HepG2 (cell line): ENCODE data around the gene RBCK1. TPM values are rescaled to one million over a fixed set of nuclear protein-coding genes. Genes with fewer than 3 reads are reported as not detected.

ENCODE experiments used
- HMGXB4 ChIP-seq, 2 experiments: sonication (generic) in 1 of 2; formaldehyde crosslinking in 1 of 2; IDR thresholded peaks; 2 replicates each; pipeline versions ENCODE4 v1.4.0 to v1.6.1; 2018 to 2020; ENCODE audit warnings: missing genetic modification reagents in 2 of 2, borderline replicate concordance in 1 of 2, low read depth in 1 of 2, mild to moderate bottlenecking in 1 of 2, missing biosample characterization in 1 of 2
- RAD51 ChIP-seq: fragments of 450-650 bp; IDR thresholded peaks from 2 replicates; pipeline ENCODE4 v1.6.1; 2016; ENCODE audit warnings: borderline replicate concordance
- RERE ChIP-seq: IDR thresholded peaks from 2 replicates; pipeline ENCODE4 v1.6.1; 2016; ENCODE audit warnings: low read depth, missing genetic modification reagents, missing compliant biosample characterization
- TEAD2 ChIP-seq: sonication (generic); formaldehyde crosslinking; IDR thresholded peaks from 2 replicates; pipeline ENCODE4 v1.9.0; 2021; ENCODE audit warnings: missing genetic modification reagents
- THYN1 ChIP-seq: sonication (generic); formaldehyde crosslinking; IDR thresholded peaks from 2 replicates; pipeline ENCODE4 v1.8.1; 2023; ENCODE audit warnings: low read depth, mild to moderate bottlenecking, moderate library complexity, missing genetic modification reagents, borderline replicate concordance
- UBTF ChIP-seq: sonication (generic); formaldehyde crosslinking; IDR thresholded peaks from 2 replicates; pipeline ENCODE4 v1.4.0; 2020; ENCODE audit warnings: mild to moderate bottlenecking, missing genetic modification reagents
- ZMYM4 ChIP-seq: sonication (generic); formaldehyde crosslinking; IDR thresholded peaks from 2 replicates; pipeline ENCODE4 v1.8.1; 2023; ENCODE audit warnings: mild to moderate bottlenecking, missing genetic modification reagents
- ZNF709 ChIP-seq: sonication (generic); formaldehyde crosslinking; IDR thresholded peaks from 2 replicates; pipeline ENCODE4 v1.5.0; 2020; ENCODE audit warnings: mild to moderate bottlenecking, missing genetic modification reagents
- polyA plus RNA-seq, 8 experiments: library from polyadenylated mRNA; depleted of rRNA in 3 of 8; stranded (reverse) in 7 of 8; unstranded in 1 of 8; fragments of >200 nt; fragmentation: Illumina TruSeq in 4 of 8; extraction: Trizol in 4 of 8; gene quantifications; 2 replicates each; pipeline versions ENCODE4 v1.2.1 to v1.2.3, GENCODE V29; 2011 to 2016; ENCODE audit warnings: low read depth in 4 of 8, missing spikeins in 1 of 8, mixed read lengths in 1 of 8; ENCODE audit not compliant: insufficient read depth in 1 of 8
- total RNA-seq, 5 experiments: library from RNA; depleted of rRNA; stranded (reverse); fragments of >200 nt; fragmentation: Illumina TruSeq; extraction: Trizol; gene quantifications; 2 replicates each; pipeline ENCODE4 v1.2.3, GENCODE V29; 2016; ENCODE audit warnings: low read depth in 1 of 5
- TF ChIP-seq, protein P1 (sequence below): sonication (generic); formaldehyde crosslinking; conservative IDR thresholded peaks from 2 replicates; pipeline ENCODE4 v1.8.1; 2023; ENCODE audit warnings: missing genetic modification reagents

RBCK1 gene
- total and polyA plus RNA-seq, 2 of the 13 experiments (the other 11 are each of a cell fraction or from before 2014, with no cell fraction given) = 149 to 215 TPM

GRCh38 chr20:431012-431904 is 23.2 kb downstream of the RBCK1 start (continued):
- TF ChIP-seq HMGXB4 (CRISPR knock-in tag; IDR thresholded peaks at IDR 0.05; ENCODE audit: borderline replicate concordance in 1 of 2, low read depth in 1 of 2) = peak; percentile 93 to 99
- TF ChIP-seq THYN1 (CRISPR knock-in tag) = no peak
- peak; percentile 56; the same call in 1 of the 2 replicates for TF ChIP-seq UBTF (CRISPR knock-in tag)
- peak; percentile 87 for TF ChIP-seq ZMYM4
- no peak for TF ChIP-seq RAD51
- no peak for TF ChIP-seq ZNF709 (CRISPR knock-in tag)
- TF ChIP-seq RERE (CRISPR knock-in tag) = no peak
- TF ChIP-seq, protein P1, sequence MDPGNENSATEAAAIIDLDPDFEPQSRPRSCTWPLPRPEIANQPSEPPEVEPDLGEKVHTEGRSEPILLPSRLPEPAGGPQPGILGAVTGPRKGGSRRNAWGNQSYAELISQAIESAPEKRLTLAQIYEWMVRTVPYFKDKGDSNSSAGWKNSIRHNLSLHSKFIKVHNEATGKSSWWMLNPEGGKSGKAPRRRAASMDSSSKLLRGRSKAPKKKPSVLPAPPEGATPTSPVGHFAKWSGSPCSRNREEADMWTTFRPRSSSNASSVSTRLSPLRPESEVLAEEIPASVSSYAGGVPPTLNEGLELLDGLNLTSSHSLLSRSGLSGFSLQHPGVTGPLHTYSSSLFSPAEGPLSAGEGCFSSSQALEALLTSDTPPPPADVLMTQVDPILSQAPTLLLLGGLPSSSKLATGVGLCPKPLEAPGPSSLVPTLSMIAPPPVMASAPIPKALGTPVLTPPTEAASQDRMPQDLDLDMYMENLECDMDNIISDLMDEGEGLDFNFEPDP (CRISPR knock-in tag) = no peak
- TF ChIP-seq TEAD2 (CRISPR knock-in tag) = no peak
